Hematopoietic multipotent progenitor cell (in vitro differentiated cells): ENCODE results near the gene GIMAP2. TPM values are rescaled to one million over a fixed set of nuclear protein-coding genes. Genes with fewer than 3 reads are reported as not detected.
"Not testable (repeated sequence)": the region's sequence is repeated elsewhere in the genome, so short reads cannot be mapped to it uniquely, and the experiment has no call there.

ENCODE experiments used
- DNase-seq, 3 donors: peaks; one replicate each; pipeline ENCODE4 v3.0.0-alpha.2; 2011 to 2015; ENCODE audit warnings: low read depth in 2 of 3, low spot score in 2 of 3
- total RNA-seq: library from RNA; depleted of rRNA; stranded (reverse); fragments of >200 nt; gene quantifications from one replicate; pipeline ENCODE4 v1.2.3, GENCODE V29; 2012

GIMAP2 gene
- total RNA-seq, 1 donor: 110 TPM

- peak in 2 of 3 donors; percentile 21 to 48 for DNase-seq
Measured at GRCh38 chr7:150676276-150676675, 9.2 kb upstream of the GIMAP2 start.

- DNase-seq: peak in 2 of 3 donors; percentile 18 to 40
Measured at GRCh38 chr7:150676854-150677253, 8.7 kb upstream of the GIMAP2 start.

GRCh38 chr7:150678601-150679000, 6.9 kb upstream of the GIMAP2 start:
- DNase-seq: not testable (repeated sequence)

- not testable (repeated sequence) for DNase-seq
Measured at GRCh38 chr7:150680364-150680763, 5.1 kb upstream of the GIMAP2 start.

GRCh38 chr7:150686030-150686631, 625 bp downstream of the GIMAP2 start:
- no peak for DNase-seq

GRCh38 chr7:150688630-150689029, 3.1 kb downstream of the GIMAP2 start:
- DNase-seq: no peak

GRCh38 chr7:150695654-150696053, 10.1 kb downstream of the GIMAP2 start:
- DNase-seq: no peak

GRCh38 chr7:150703209-150703608, 17.7 kb downstream of the GIMAP2 start:
- DNase-seq: no peak

- no peak for DNase-seq
Measured at GRCh38 chr7:150715293-150715692, 29.8 kb downstream of the GIMAP2 start.

- no peak for DNase-seq
Measured at GRCh38 chr7:150715738-150716137, 30.2 kb downstream of the GIMAP2 start.

GRCh38 chr7:150716368-150716767, 30.9 kb downstream of the GIMAP2 start, which contains the start of gene GIMAP1:
Gene GIMAP1, plus strand, starts transcription at chr7:150716613. Its CDS starts 2,435 bp downstream, at chr7:150719048.
- DNase-seq: peak in 2 of 3 donors; percentile 58 to 87

- DNase-seq: no peak
Measured at GRCh38 chr7:150716939-150717338, 31.4 kb downstream of the GIMAP2 start.

- no peak for DNase-seq
Measured at GRCh38 chr7:150717814-150718420, 32.4 kb downstream of the GIMAP2 start.

- no peak for DNase-seq
Measured at GRCh38 chr7:150719436-150719835, 33.9 kb downstream of the GIMAP2 start.

- no peak for DNase-seq
Measured at GRCh38 chr7:150719960-150720891, 34.7 kb downstream of the GIMAP2 start.

- no peak for DNase-seq
Measured at GRCh38 chr7:150721970-150722373, 36.5 kb downstream of the GIMAP2 start.

GRCh38 chr7:150722431-150722931, 37.0 kb downstream of the GIMAP2 start:
- no peak for DNase-seq

GRCh38 chr7:150723467-150723866, 38.0 kb downstream of the GIMAP2 start:
- DNase-seq: no peak

- no peak for DNase-seq
Measured at GRCh38 chr7:150727381-150727780, 41.9 kb downstream of the GIMAP2 start.

GRCh38 chr7:150728011-150728410, 42.5 kb downstream of the GIMAP2 start:
- no peak for DNase-seq

- DNase-seq: no peak
Measured at GRCh38 chr7:150728609-150729008, 43.1 kb downstream of the GIMAP2 start.
